ENCODE results near the gene TBC1D20. TPM values are rescaled to one million over a fixed set of nuclear protein-coding genes. Genes with fewer than 3 reads are reported as not detected.

TBC1D20 gene
- total RNA-seq, 1 experiment from 2014 or later: 18.7 TPM

DNA sequence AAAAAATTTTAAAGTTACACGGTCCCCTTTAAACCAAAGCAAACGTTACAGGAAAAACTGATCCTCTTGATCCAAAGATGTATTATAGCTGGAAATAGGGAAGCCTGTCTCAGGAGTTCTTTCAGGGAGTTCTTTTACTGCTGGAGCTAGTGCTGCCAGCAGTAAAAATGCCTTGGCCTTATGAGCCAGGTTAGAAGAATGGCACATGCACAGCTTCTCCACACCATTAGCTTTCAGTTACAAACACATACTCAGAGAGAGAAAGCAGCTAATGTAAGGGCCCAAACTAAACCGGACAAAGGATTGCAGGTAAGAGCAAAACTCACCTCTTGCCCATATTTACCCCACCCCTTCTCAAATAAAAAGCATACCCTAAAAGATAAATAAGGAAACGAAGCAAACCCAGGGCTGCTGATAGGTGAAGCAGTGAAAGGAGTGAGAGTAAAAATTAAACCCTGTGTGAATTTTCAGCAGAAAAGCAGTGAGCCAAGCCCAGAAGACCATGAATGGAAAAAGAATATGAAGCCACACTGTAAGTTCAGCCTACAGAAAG is 19.0 kb downstream of the TBC1D20 start:
- peaks cover 34% of the 10 kb centered on the region for H3K36me3 Mint-ChIP-seq (ENCODE audit: insufficient read depth, unreplicated experiment)
- DNase-seq: no peak

DNA sequence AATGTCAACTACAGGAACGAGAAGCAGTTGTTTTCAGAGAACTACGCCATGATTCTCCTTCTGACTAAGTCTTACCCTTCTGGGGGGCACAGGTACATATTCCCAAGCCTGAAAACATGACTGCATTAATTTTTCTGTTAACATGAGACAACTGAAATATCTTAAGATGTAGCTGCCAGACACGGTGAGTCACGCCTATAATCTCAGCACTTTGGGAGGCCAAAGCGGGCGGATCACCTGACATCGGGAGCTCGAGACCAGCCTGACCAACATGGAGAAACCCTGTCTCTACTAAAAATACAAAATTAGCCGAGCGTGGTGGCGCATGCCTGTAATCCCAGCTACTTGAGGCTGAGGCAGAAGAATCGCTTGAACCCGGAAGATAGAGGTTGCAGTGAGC is 21.7 kb downstream of the TBC1D20 start:
- Mint-ChIP-seq H3K27me3 (ENCODE audit: unreplicated experiment) (no peaks in the 10 kb centered on the region), H3K36me3 (ENCODE audit: insufficient read depth, unreplicated experiment) (peaks cover 60% of the 10 kb centered on the region), H3K4me1 (ENCODE audit: low read depth, unreplicated experiment) (no peaks in the 10 kb centered on the region), H3K27ac (ENCODE audit: unreplicated experiment) (no peak overlapping the region), H3K9me3 (ENCODE audit: low read depth, unreplicated experiment) (no peaks in the 10 kb centered on the region), H3K4me3 (ENCODE audit: low read depth, unreplicated experiment) (no peak overlapping the region)
- no TSS peak for BruUV-seq (replicated peaks)
- TF ChIP-seq, protein P1, sequence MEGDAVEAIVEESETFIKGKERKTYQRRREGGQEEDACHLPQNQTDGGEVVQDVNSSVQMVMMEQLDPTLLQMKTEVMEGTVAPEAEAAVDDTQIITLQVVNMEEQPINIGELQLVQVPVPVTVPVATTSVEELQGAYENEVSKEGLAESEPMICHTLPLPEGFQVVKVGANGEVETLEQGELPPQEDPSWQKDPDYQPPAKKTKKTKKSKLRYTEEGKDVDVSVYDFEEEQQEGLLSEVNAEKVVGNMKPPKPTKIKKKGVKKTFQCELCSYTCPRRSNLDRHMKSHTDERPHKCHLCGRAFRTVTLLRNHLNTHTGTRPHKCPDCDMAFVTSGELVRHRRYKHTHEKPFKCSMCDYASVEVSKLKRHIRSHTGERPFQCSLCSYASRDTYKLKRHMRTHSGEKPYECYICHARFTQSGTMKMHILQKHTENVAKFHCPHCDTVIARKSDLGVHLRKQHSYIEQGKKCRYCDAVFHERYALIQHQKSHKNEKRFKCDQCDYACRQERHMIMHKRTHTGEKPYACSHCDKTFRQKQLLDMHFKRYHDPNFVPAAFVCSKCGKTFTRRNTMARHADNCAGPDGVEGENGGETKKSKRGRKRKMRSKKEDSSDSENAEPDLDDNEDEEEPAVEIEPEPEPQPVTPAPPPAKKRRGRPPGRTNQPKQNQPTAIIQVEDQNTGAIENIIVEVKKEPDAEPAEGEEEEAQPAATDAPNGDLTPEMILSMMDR (IDR thresholded peaks at IDR 0.05; ENCODE audit: unreplicated experiment): no peak
- intact Hi-C loops (cut with micrococcal nuclease; ENCODE audit: unreplicated experiment): no loop called here
- CTCF ChIA-PET: no interaction called here
- no peak for DNase-seq

More for the DNA sequence above, 19.0 kb downstream of the TBC1D20 start:
- H3K4me1 Mint-ChIP-seq (ENCODE audit: low read depth, unreplicated experiment): no peaks in the 10 kb centered on the region
- TF ChIP-seq, protein P1 (IDR thresholded peaks at IDR 0.05; ENCODE audit: unreplicated experiment): no peak
- H3K9me3 Mint-ChIP-seq (ENCODE audit: low read depth, unreplicated experiment): no peaks in the 10 kb centered on the region
- CTCF ChIA-PET: no interaction called here
- no peaks in the 10 kb centered on the region for H3K27me3 Mint-ChIP-seq (ENCODE audit: unreplicated experiment)
- H3K4me3 Mint-ChIP-seq (ENCODE audit: low read depth, unreplicated experiment): no peak overlapping the region
- intact Hi-C loops (cut with micrococcal nuclease; ENCODE audit: unreplicated experiment): no loop called here
- no TSS peak for BruUV-seq (replicated peaks)
- H3K27ac Mint-ChIP-seq (ENCODE audit: unreplicated experiment): no peak overlapping the region

DNA sequence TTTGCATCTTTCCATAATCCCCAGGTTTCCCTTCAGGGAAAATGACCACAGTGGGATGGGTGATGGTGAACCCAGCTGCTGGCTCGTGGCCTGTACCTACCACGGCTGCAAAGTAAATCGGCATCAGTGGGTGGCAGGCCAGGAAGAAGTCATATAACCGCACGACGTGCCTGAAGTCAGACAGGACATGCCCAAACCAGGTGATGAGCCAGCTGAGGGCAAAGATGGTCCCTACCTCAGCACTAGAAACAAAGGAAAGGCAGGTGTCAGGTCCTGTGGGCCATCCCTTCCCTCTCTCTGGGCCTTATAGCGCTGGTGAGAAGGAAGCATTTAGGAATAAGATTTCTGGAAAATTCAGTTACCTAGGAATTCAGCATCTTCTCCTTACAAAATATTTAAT is 22.2 kb downstream of the TBC1D20 start:
- no peak for DNase-seq
- intact Hi-C loops (cut with micrococcal nuclease; ENCODE audit: unreplicated experiment): no loop called here
- BruUV-seq (replicated peaks): no TSS peak
- peaks cover 64% of the 10 kb centered on the region for H3K36me3 Mint-ChIP-seq (ENCODE audit: insufficient read depth, unreplicated experiment)
- H3K27me3 Mint-ChIP-seq (ENCODE audit: unreplicated experiment): no peaks in the 10 kb centered on the region
- H3K4me1 Mint-ChIP-seq (ENCODE audit: low read depth, unreplicated experiment): no peaks in the 10 kb centered on the region
- H3K9me3 Mint-ChIP-seq (ENCODE audit: low read depth, unreplicated experiment): no peaks in the 10 kb centered on the region
- TF ChIP-seq, protein P1 (IDR thresholded peaks at IDR 0.05; ENCODE audit: unreplicated experiment): no peak
- no peak overlapping the region for H3K27ac Mint-ChIP-seq (ENCODE audit: unreplicated experiment)
- no peak overlapping the region for H3K4me3 Mint-ChIP-seq (ENCODE audit: low read depth, unreplicated experiment)
- CTCF ChIA-PET: no interaction called here

DNA sequence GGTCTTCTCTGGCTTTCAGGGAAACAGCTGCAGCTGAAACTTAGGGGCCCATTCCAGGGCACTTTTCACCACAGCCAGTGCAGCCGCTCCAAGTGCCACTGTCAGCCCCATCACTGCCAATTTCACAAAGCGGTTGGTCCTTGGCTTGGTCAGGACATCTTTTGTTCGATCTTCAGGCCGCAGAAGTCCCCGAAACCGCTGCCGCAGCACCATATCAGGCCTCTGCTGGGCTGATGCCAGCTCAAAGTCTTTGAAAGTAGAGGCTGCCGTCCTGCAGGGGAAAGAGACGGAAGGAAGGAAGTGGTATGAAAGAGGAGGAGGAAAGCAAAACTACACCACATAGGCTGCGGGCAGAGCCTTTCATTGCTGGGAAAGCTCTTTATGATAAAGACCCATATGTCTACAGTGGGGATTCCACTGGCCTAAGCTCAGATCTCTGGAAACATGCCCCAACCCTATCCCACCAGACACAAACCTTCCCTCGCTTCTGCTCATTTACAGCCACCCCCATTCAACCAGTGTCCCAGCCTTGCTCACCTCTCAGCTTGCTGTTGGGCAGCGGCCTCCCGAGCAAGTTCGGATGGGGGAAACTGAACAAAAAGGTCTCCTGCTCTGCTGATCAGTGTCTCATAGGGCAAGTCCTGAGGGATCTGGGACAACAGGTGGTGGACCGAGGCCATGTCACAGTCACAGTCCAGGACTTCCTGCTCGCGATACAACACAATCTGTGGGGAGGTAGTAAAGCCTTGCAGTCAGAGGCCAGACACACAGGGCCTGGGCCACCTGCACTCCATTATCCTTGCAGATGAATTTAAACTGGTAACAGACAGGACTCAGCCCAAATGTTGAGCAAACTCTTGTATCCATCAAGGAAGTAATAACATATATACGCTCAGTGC is 23.5 kb downstream of the TBC1D20 start:
- Mint-ChIP-seq H3K36me3 (ENCODE audit: insufficient read depth, unreplicated experiment) (peaks cover 75% of the 10 kb centered on the region), H3K4me3 (ENCODE audit: low read depth, unreplicated experiment) (no peak overlapping the region), H3K9me3 (ENCODE audit: low read depth, unreplicated experiment) (no peaks in the 10 kb centered on the region), H3K27ac (ENCODE audit: unreplicated experiment) (no peak overlapping the region), H3K4me1 (ENCODE audit: low read depth, unreplicated experiment) (peaks cover under 1% of the 10 kb centered on the region), H3K27me3 (ENCODE audit: unreplicated experiment) (no peaks in the 10 kb centered on the region)
- BruUV-seq (replicated peaks): no TSS peak
- TF ChIP-seq, protein P1 (IDR thresholded peaks at IDR 0.05; ENCODE audit: unreplicated experiment): no peak
- no peak for DNase-seq
- CTCF ChIA-PET: no interaction called here
- intact Hi-C loops (cut with micrococcal nuclease; ENCODE audit: unreplicated experiment): no loop called here
